Left kidney (tissue), 8 donors: ENCODE data around the gene HSFX3. TPM values are rescaled to one million over a fixed set of nuclear protein-coding genes. Genes with fewer than 3 reads are reported as not detected.
"Not testable (repeated sequence)": the region's sequence is repeated elsewhere in the genome, so short reads cannot be mapped to it uniquely, and the experiment has no call there.

Experiments
- DNase-seq: peaks from one replicate; pipeline ENCODE4 v3.0.0-alpha.2; 2013
- long read RNA-seq, 8 donors: transcript quantifications; one replicate each; lab custom pipeline, GENCODE V29; 2026
- polyA plus RNA-seq: library from polyadenylated mRNA; unstranded; fragments of 120-200 nt; gene quantifications from one replicate; pipeline ENCODE4 v1.2.1, GENCODE V29; 2013; ENCODE audit not compliant: insufficient read length

Gene HSFX3
- not detected for polyA plus RNA-seq
- long read RNA-seq, donor 1, result 0 reads
- long read RNA-seq, donor 2, result 0 reads
- long read RNA-seq, donor 3, result 0 reads
- long read RNA-seq, donor 4, result 0 reads
- long read RNA-seq, donor 5, result 0 reads
- long read RNA-seq, donor 6, result 0 reads
- long read RNA-seq, donor 7, result 0 reads
- long read RNA-seq, donor 8, result 0 reads

GRCh38 chrX:149549701-149550100 is at the start of gene HSFX3:
Gene HSFX3 (minus strand): TSS chrX:149549924. CDS start chrX:149549852, 72 bp downstream.
- DNase-seq, result not testable (repeated sequence)

GRCh38 chrX:149598603-149599002 is 48.9 kb upstream of the HSFX3 start:
- DNase-seq, result not testable (repeated sequence)

GRCh38 chrX:149595943-149596342 is 46.2 kb upstream of the HSFX3 start:
- not testable (repeated sequence) for DNase-seq

- not testable (repeated sequence) for DNase-seq
Measured at GRCh38 chrX:149595214-149595613, 45.5 kb upstream of the HSFX3 start, which contains the start of gene HSFX2. Gene HSFX2 (minus strand): TSS chrX:149595314. CDS start chrX:149594700, 614 bp downstream.

- not testable (repeated sequence) for DNase-seq
Measured at GRCh38 chrX:149590993-149591392, 41.3 kb upstream of the HSFX3 start.

- DNase-seq, result not testable (repeated sequence)
Measured at GRCh38 chrX:149587359-149587758, 37.6 kb upstream of the HSFX3 start, which contains the start of gene MAGEA9B. Gene MAGEA9B (minus strand): TSS chrX:149587459. CDS start chrX:149583179, 4,280 bp downstream.

GRCh38 chrX:149585631-149586030 is 35.9 kb upstream of the HSFX3 start:
- DNase-seq, result not testable (repeated sequence)

- not testable (repeated sequence) for DNase-seq
Measured at GRCh38 chrX:149573456-149573855, 23.7 kb upstream of the HSFX3 start.

- no peak for DNase-seq
Measured at GRCh38 chrX:149572743-149573142, 23.0 kb upstream of the HSFX3 start.

GRCh38 chrX:149571770-149572169 is 22.0 kb upstream of the HSFX3 start:
- DNase-seq, result no peak

GRCh38 chrX:149570668-149571067 is 20.9 kb upstream of the HSFX3 start:
- no peak for DNase-seq

GRCh38 chrX:149569770-149570169 is 20.0 kb upstream of the HSFX3 start:
- no peak for DNase-seq

GRCh38 chrX:149568701-149569296 is 19.1 kb upstream of the HSFX3 start:
- DNase-seq, result no peak

- DNase-seq, result no peak
Measured at GRCh38 chrX:149567621-149568417, 18.1 kb upstream of the HSFX3 start.

- no peak for DNase-seq
Measured at GRCh38 chrX:149563359-149563758, 13.6 kb upstream of the HSFX3 start.

GRCh38 chrX:149555251-149555650 is 5.5 kb upstream of the HSFX3 start:
- not testable (repeated sequence) for DNase-seq

GRCh38 chrX:149551939-149552248 is 2.2 kb upstream of the HSFX3 start:
- not testable (repeated sequence) for DNase-seq

GRCh38 chrX:149551245-149551938 is 1.7 kb upstream of the HSFX3 start:
- DNase-seq, result not testable (repeated sequence)

GRCh38 chrX:149550454-149550853 is 730 bp upstream of the HSFX3 start:
- not testable (repeated sequence) for DNase-seq

GRCh38 chrX:149547782-149548181 is 1.9 kb downstream of the HSFX3 start:
- DNase-seq, result not testable (repeated sequence)

- DNase-seq, result not testable (repeated sequence)
Measured at GRCh38 chrX:149546962-149547361, 2.8 kb downstream of the HSFX3 start.
